ENCODE results near the gene TRPC4.
"Not testable (repeated sequence)": the region's sequence is repeated elsewhere in the genome, so short reads cannot be mapped to it uniquely, and the experiment has no call there.

Gene TRPC4

GRCh38 chr13:37835392-37835791, 34.2 kb downstream of the TRPC4 start:
- no peak for DNase-seq (ENCODE audit: insufficient read length, low spot score)
- no peak for FAIRE-seq

GRCh38 chr13:37833411-37833810, 36.2 kb downstream of the TRPC4 start:
- DNase-seq (ENCODE audit: insufficient read length, low spot score), result no peak
- FAIRE-seq, result no peak

- FAIRE-seq (no peak), DNase-seq (ENCODE audit: insufficient read length, low spot score) (no peak)
These were observed 53.3 kb downstream of the TRPC4 start for GRCh38 chr13:37816276-37816675.

GRCh38 chr13:37811441-37811840, 58.1 kb downstream of the TRPC4 start:
- FAIRE-seq (no peak), DNase-seq (ENCODE audit: insufficient read length, low spot score) (no peak)

GRCh38 chr13:37806666-37807065, 62.9 kb downstream of the TRPC4 start:
- no peak for FAIRE-seq
- no peak for DNase-seq (ENCODE audit: insufficient read length, low spot score)

- DNase-seq (ENCODE audit: insufficient read length, low spot score) (no peak), FAIRE-seq (no peak)
These were observed 71.9 kb downstream of the TRPC4 start for GRCh38 chr13:37797631-37798030.

GRCh38 chr13:37796795-37797194, 72.8 kb downstream of the TRPC4 start:
- FAIRE-seq; DNase-seq (ENCODE audit: insufficient read length, low spot score): not testable (repeated sequence)

GRCh38 chr13:37795326-37795725, 74.2 kb downstream of the TRPC4 start:
- FAIRE-seq, result no peak

GRCh38 chr13:37791699-37792098, 77.9 kb downstream of the TRPC4 start:
- no peak for DNase-seq (ENCODE audit: insufficient read length, low spot score)
- no peak for FAIRE-seq

More at GRCh38 chr13:37795326-37795725, 74.2 kb downstream of the TRPC4 start:
- DNase-seq (ENCODE audit: insufficient read length, low spot score), result no peak

- DNase-seq (ENCODE audit: insufficient read length, low spot score), result no peak
- no peak for FAIRE-seq
These were observed 81.2 kb downstream of the TRPC4 start for GRCh38 chr13:37788346-37788745.

- DNase-seq (ENCODE audit: insufficient read length, low spot score) (no peak), FAIRE-seq (no peak)
These were observed 91.9 kb downstream of the TRPC4 start for GRCh38 chr13:37777676-37778075.

- DNase-seq (ENCODE audit: insufficient read length, low spot score) (no peak), FAIRE-seq (no peak)
These were observed 93.7 kb downstream of the TRPC4 start for GRCh38 chr13:37775871-37776270.

GRCh38 chr13:37772644-37773043, 96.9 kb downstream of the TRPC4 start:
- DNase-seq (ENCODE audit: insufficient read length, low spot score) (no peak), FAIRE-seq (no peak)

- DNase-seq (ENCODE audit: insufficient read length, low spot score) (no peak), FAIRE-seq (no peak)
These were observed 100.0 kb downstream of the TRPC4 start for GRCh38 chr13:37769545-37769944.

- no peak for DNase-seq (ENCODE audit: insufficient read length, low spot score)
- FAIRE-seq, result no peak
These were observed 100.5 kb downstream of the TRPC4 start for GRCh38 chr13:37769078-37769477.

- DNase-seq (ENCODE audit: insufficient read length, low spot score) (no peak), FAIRE-seq (no peak)
These were observed 103.1 kb downstream of the TRPC4 start for GRCh38 chr13:37766502-37766901.

- DNase-seq (ENCODE audit: insufficient read length, low spot score) (no peak), FAIRE-seq (no peak)
These were observed 114.2 kb downstream of the TRPC4 start for GRCh38 chr13:37755349-37755748.

- DNase-seq (ENCODE audit: insufficient read length, low spot score) (no peak), FAIRE-seq (no peak)
These were observed 115.8 kb downstream of the TRPC4 start for GRCh38 chr13:37753776-37754175.

- FAIRE-seq (no peak), DNase-seq (ENCODE audit: insufficient read length, low spot score) (no peak)
These were observed 117.4 kb downstream of the TRPC4 start for GRCh38 chr13:37752146-37752545.

- FAIRE-seq, result no peak
- DNase-seq (ENCODE audit: insufficient read length, low spot score), result no peak
These were observed 118.5 kb downstream of the TRPC4 start for GRCh38 chr13:37751025-37751424.

- no peak for FAIRE-seq
These were observed 120.7 kb downstream of the TRPC4 start for GRCh38 chr13:37748913-37749312.

GRCh38 chr13:37747071-37747612, 122.4 kb downstream of the TRPC4 start:
- FAIRE-seq, result no peak
- DNase-seq (ENCODE audit: insufficient read length, low spot score), result no peak

More at GRCh38 chr13:37748913-37749312, 120.7 kb downstream of the TRPC4 start:
- DNase-seq (ENCODE audit: insufficient read length, low spot score), result no peak

- DNase-seq (ENCODE audit: insufficient read length, low spot score) (no peak), FAIRE-seq (no peak)
These were observed 128.0 kb downstream of the TRPC4 start for GRCh38 chr13:37741536-37741935.

Data from GM19239 (cell line).